GM18873 (cell line): ENCODE data around the gene DCXR.

ENCODE experiments used
- ATAC-seq: cut with Tn5 transposase; IDR thresholded peaks from one replicate; pipeline ENCODE4 v1.9.1; 2021; ENCODE audit warnings: mild to moderate bottlenecking, moderate library complexity, moderate number of reproducible peaks; ENCODE audit not compliant: unreplicated experiment, low FRiP score

DCXR gene

GRCh38 chr17:82028246-82028645, 9.3 kb downstream of the DCXR start:
- no peak for ATAC-seq

GRCh38 chr17:82025401-82026107, 11.9 kb downstream of the DCXR start:
- ATAC-seq: no peak

GRCh38 chr17:82024859-82025258, 12.6 kb downstream of the DCXR start:
- ATAC-seq: no peak

- peak; percentile 1 for ATAC-seq
Measured at GRCh38 chr17:82023447-82024241, 13.9 kb downstream of the DCXR start.

- ATAC-seq: peak; percentile 79
Measured at GRCh38 chr17:82022981-82023446, 14.5 kb downstream of the DCXR start, which contains the start of gene LRRC45. LRRC45 (plus strand) TSS chr17:82023305; CDS start chr17:82023644, 339 bp downstream.

- ATAC-seq: no peak
Measured at GRCh38 chr17:82022310-82022980, 15.1 kb downstream of the DCXR start, which contains the start of gene CENPX. CENPX (minus strand) TSS chr17:82022878; CDS start chr17:82022861, 17 bp downstream.

GRCh38 chr17:82021900-82022309, 15.6 kb downstream of the DCXR start:
- no peak for ATAC-seq

- ATAC-seq: no peak
Measured at GRCh38 chr17:82021107-82021899, 16.2 kb downstream of the DCXR start.

GRCh38 chr17:82020572-82021106, 16.9 kb downstream of the DCXR start:
- ATAC-seq: no peak

GRCh38 chr17:82019690-82020571, 17.6 kb downstream of the DCXR start:
- ATAC-seq: no peak

GRCh38 chr17:82018989-82019689, 18.4 kb downstream of the DCXR start:
- ATAC-seq: no peak

GRCh38 chr17:82018152-82018988, 19.1 kb downstream of the DCXR start:
- no peak for ATAC-seq

- no peak for ATAC-seq
Measured at GRCh38 chr17:82017612-82018151, 19.8 kb downstream of the DCXR start.

GRCh38 chr17:82016875-82017459, 20.5 kb downstream of the DCXR start:
- no peak for ATAC-seq

- ATAC-seq: no peak
Measured at GRCh38 chr17:82016061-82016874, 21.2 kb downstream of the DCXR start.
